ENCODE measurements around the gene NPIPA5. TPM values are rescaled to one million over a fixed set of nuclear protein-coding genes. Genes with fewer than 3 reads are reported as not detected.
"Not testable (repeated sequence)": the region's sequence is repeated elsewhere in the genome, so short reads cannot be mapped to it uniquely, and the experiment has no call there.

The NPIPA5 gene
- total RNA-seq, 1 donor from 2014 or later = 6.1 TPM

DNA sequence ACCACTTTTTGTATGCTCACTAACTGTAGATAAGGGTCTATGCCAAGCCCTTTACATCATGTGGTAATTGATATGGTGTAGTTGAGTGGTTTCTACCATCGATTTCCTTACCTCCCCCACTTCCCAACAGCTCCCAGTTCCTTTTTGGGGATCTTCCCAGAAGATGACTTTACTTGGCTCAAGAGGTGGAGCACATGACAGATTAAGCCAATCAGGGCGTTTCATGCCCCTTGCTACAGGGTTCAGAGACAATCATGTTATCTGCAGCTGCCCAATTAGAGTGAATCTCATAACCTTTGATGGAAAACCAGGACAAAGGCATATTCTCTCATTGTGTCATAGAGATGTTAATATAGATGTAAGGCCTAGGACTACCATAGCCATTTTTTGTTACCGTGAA lies 40.1 kb upstream of the NPIPA5 start:
- TF ChIP-seq, protein P1, sequence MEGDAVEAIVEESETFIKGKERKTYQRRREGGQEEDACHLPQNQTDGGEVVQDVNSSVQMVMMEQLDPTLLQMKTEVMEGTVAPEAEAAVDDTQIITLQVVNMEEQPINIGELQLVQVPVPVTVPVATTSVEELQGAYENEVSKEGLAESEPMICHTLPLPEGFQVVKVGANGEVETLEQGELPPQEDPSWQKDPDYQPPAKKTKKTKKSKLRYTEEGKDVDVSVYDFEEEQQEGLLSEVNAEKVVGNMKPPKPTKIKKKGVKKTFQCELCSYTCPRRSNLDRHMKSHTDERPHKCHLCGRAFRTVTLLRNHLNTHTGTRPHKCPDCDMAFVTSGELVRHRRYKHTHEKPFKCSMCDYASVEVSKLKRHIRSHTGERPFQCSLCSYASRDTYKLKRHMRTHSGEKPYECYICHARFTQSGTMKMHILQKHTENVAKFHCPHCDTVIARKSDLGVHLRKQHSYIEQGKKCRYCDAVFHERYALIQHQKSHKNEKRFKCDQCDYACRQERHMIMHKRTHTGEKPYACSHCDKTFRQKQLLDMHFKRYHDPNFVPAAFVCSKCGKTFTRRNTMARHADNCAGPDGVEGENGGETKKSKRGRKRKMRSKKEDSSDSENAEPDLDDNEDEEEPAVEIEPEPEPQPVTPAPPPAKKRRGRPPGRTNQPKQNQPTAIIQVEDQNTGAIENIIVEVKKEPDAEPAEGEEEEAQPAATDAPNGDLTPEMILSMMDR (conservative IDR thresholded peaks at IDR 0.05) = no peak
- Mint-ChIP-seq H3K4me1 (no peaks in the 10 kb centered on the region), H3K9me3 (no peaks in the 10 kb centered on the region), H3K36me3 (ENCODE audit: low read depth) (no peaks in the 10 kb centered on the region), H3K27me3 (ENCODE audit: low read depth) (no peaks in the 10 kb centered on the region), H3K27ac (ENCODE audit: unreplicated experiment) (no peak overlapping the region), H3K4me3 (no peak overlapping the region)
- DNase-seq (ENCODE audit: low read depth, low spot score) = no peak

DNA sequence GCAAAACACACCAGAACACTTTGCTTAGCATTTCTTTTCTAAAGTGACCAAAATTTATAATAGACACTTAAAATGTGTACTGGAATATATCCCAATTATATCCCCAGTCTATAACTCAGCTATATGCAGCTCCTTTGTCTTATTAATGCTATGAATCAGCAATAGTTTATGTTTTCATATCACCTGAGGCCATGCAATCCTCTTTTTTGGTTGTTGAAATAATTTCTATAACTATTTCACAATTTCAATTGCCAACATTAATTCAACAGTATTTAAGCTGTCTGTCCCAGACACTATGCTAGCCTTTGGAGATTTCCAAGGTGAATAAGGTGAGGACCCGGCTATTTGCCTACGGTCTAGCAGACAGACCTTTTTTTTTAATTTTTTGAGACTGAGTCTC lies 39.1 kb upstream of the NPIPA5 start:
- H3K4me3 Mint-ChIP-seq = no peak overlapping the region
- H3K27me3 Mint-ChIP-seq (ENCODE audit: low read depth) = no peaks in the 10 kb centered on the region
- DNase-seq (ENCODE audit: low read depth, low spot score) = no peak
- TF ChIP-seq, protein P1 (conservative IDR thresholded peaks at IDR 0.05) = no peak
- H3K36me3 Mint-ChIP-seq (ENCODE audit: low read depth) = no peaks in the 10 kb centered on the region
- H3K27ac Mint-ChIP-seq (ENCODE audit: unreplicated experiment) = no peak overlapping the region
- H3K9me3 Mint-ChIP-seq = no peaks in the 10 kb centered on the region
- H3K4me1 Mint-ChIP-seq = no peaks in the 10 kb centered on the region

DNA sequence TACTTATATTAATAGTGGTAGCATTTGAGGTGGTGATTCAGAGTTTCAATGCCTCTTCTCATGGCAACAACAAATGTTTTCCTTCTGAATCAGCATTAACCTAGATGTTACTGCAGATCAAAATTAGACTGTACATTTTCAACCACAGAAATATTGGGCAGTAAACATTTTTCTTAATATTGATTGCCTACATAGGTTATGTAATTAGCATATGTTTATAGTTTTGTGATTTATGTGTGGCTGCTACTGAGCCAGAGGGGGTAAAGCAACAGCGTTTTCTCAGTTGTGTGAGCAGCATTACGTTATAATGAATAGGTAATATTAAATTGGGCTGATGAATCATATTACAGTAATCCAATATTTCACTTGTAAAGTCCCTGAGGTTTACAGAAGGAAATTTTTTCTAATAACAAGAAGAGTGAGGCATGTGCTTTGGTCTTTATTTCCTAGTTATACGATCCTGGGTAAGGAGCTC lies 37.5 kb upstream of the NPIPA5 start:
- Mint-ChIP-seq H3K4me1 (no peaks in the 10 kb centered on the region), H3K27ac (ENCODE audit: unreplicated experiment) (no peak overlapping the region), H3K27me3 (ENCODE audit: low read depth) (no peaks in the 10 kb centered on the region), H3K9me3 (no peaks in the 10 kb centered on the region), H3K36me3 (ENCODE audit: low read depth) (no peaks in the 10 kb centered on the region), H3K4me3 (no peak overlapping the region)
- DNase-seq (ENCODE audit: low read depth, low spot score) = no peak
- TF ChIP-seq, protein P1 (conservative IDR thresholded peaks at IDR 0.05) = no peak

DNA sequence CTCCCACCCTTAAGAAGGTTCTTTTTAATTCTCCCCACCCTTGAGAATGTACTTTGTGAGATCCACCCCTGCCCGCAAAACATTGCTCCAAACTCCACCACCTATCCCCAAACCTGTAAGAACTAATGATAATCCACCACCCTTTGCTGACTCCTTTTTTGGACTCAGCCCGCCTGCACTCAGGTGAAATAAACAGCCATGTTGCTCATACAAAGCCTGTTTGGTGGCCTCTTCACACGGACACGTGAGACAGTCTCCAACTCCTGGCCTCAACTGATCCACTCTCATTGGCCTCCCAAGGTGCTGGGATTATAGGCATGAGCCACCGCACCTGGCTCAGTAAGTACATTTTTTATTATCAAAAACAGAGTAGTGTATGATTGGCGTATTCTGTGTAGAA lies 31.4 kb upstream of the NPIPA5 start:
- H3K4me1 Mint-ChIP-seq; H3K9me3 Mint-ChIP-seq; H3K27me3 Mint-ChIP-seq (ENCODE audit: low read depth); H3K27ac Mint-ChIP-seq (ENCODE audit: unreplicated experiment); H3K4me3 Mint-ChIP-seq; DNase-seq (ENCODE audit: low read depth, low spot score); H3K36me3 Mint-ChIP-seq (ENCODE audit: low read depth): not testable (repeated sequence)

DNA sequence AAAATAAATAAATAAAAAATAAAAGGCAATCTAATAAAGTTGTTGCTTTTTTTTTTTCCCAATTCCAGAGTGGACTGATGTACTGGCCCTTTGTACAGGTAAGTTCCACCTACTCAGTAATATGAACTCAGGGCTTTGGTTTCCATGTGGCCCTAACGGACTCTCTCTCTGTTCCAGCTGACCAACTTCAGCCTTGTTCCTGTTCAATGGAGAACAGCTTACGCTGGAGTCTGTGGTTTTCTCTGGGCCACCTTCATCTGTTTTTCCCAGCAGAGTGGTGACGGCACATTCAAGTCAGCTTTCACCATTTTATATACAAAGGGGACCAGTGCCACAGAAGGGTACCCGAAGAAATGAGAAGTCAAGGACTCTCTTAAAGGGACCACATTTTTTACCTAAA lies 29.7 kb upstream of the NPIPA5 start:
- H3K4me3 Mint-ChIP-seq; H3K27me3 Mint-ChIP-seq (ENCODE audit: low read depth); H3K27ac Mint-ChIP-seq (ENCODE audit: unreplicated experiment); H3K36me3 Mint-ChIP-seq (ENCODE audit: low read depth); H3K4me1 Mint-ChIP-seq; DNase-seq (ENCODE audit: low read depth, low spot score); H3K9me3 Mint-ChIP-seq: not testable (repeated sequence)

DNA sequence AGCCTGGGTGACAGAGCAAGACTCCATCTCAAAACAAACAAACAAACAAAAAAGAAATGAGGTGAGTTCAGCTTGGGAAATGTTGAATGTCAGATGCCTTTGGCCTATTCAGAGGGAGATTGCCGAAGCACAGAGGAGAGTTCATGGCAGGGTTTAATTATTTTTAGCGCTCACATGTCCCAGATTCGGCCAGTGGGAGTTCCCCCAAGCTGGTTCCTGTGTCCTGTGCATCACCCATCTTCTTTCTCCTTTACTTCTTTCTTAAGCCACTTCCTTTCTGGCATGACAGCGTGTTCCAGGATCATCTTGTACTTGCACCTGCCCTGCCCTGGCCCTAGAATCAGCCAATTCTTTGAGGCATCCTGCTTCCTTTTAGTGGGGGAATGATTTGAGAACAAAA lies 26.7 kb upstream of the NPIPA5 start:
- Mint-ChIP-seq H3K36me3 (ENCODE audit: low read depth) (peaks cover 4% of the 10 kb centered on the region), H3K27me3 (ENCODE audit: low read depth) (no peaks in the 10 kb centered on the region), H3K4me1 (no peaks in the 10 kb centered on the region), H3K4me3 (no peak overlapping the region), H3K27ac (ENCODE audit: unreplicated experiment) (peak overlapping the region; percentile 88), H3K9me3 (no peaks in the 10 kb centered on the region)
- TF ChIP-seq, protein P1 (conservative IDR thresholded peaks at IDR 0.05) = no peak
- DNase-seq (ENCODE audit: low read depth, low spot score) = no peak

DNA sequence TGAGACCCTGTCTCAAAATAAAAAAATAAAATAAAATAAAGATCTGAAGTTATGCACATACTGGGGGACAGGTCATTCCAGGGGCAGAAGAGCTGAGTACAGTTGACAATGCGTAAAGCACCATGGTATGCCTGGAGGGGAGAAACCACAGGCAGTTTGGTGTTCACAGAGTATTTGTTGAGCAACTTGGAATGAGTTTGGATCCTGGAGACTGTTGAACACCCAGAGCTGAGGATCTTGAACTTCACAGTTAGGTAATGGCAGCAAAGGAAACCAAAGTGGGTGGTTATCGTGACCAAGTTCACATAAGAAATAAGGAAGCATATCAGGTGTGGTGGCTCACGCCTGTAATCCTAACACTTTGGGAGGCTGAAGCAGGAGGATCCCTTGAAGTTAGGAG lies 26.0 kb upstream of the NPIPA5 start:
- DNase-seq (ENCODE audit: low read depth, low spot score); H3K36me3 Mint-ChIP-seq (ENCODE audit: low read depth); H3K4me3 Mint-ChIP-seq; H3K4me1 Mint-ChIP-seq; H3K9me3 Mint-ChIP-seq; H3K27ac Mint-ChIP-seq (ENCODE audit: unreplicated experiment); H3K27me3 Mint-ChIP-seq (ENCODE audit: low read depth): not testable (repeated sequence)
